22Rv1 (cell line): Measurements from ENCODE around the gene HIVEP2.

Experiments used
- H3K27ac ChIP-seq: fragments of 450-650 bp; 2 replicates; pipeline ENCODE4 v1.5.1; 2017
- CTCF ChIP-seq: fragments of 450-650 bp; IDR thresholded peaks from 2 replicates; pipeline ENCODE4 v1.5.1; 2017; ENCODE audit warnings: mild to moderate bottlenecking
- ZFX ChIP-seq: fragments of 450-650 bp; IDR thresholded peaks from 2 replicates; pipeline ENCODE4 v1.6.1; 2017; ENCODE audit warnings: antibody characterized with exemption, borderline replicate concordance

HIVEP2 gene

GRCh38 chr6:142855893-142856623, 88.9 kb downstream of the HIVEP2 start:
- no peak for TF ChIP-seq ZFX
- TF ChIP-seq CTCF: no peak
- H3K27ac ChIP-seq: no peak overlapping the region

GRCh38 chr6:142854589-142855488, 90.1 kb downstream of the HIVEP2 start:
- H3K27ac ChIP-seq: no peak overlapping the region
- TF ChIP-seq CTCF (no peak), ZFX (no peak)

- TF ChIP-seq CTCF (no peak), ZFX (no peak)
- peak overlapping the region; percentile 47 for H3K27ac ChIP-seq
Observed at GRCh38 chr6:142853244-142854180, 91.5 kb downstream of the HIVEP2 start.

- H3K27ac ChIP-seq: no peak overlapping the region
Observed at GRCh38 chr6:142851601-142852000, 93.4 kb downstream of the HIVEP2 start.

GRCh38 chr6:142850679-142851423, 94.1 kb downstream of the HIVEP2 start:
- TF ChIP-seq CTCF: no peak
- TF ChIP-seq ZFX: no peak
- no peak overlapping the region for H3K27ac ChIP-seq

More at GRCh38 chr6:142851601-142852000, 93.4 kb downstream of the HIVEP2 start:
- no peak for TF ChIP-seq ZFX
- no peak for TF ChIP-seq CTCF

- no peak overlapping the region for H3K27ac ChIP-seq
- TF ChIP-seq ZFX (no peak), CTCF (no peak)
Observed at GRCh38 chr6:142848976-142849375, 96.0 kb downstream of the HIVEP2 start.
